OCI-LY7 (cell line): ENCODE results near the gene DEAF1. TPM values are rescaled to one million over a fixed set of nuclear protein-coding genes. Genes with fewer than 3 reads are reported as not detected.

ENCODE experiments used
- Bru-seq: library from RNA; stranded (reverse); fragments of 400-500 nt; gene quantifications from one replicate; lab custom pipeline; 2021; lab: Mats Ljungman, UMichigan
- BruChase-seq, 2 experiments: library from RNA; stranded (reverse); fragments of 400-500 nt; gene quantifications; one replicate each; lab custom pipeline; 2021; lab: Mats Ljungman, UMichigan
- BruUV-seq: library from RNA; stranded (reverse); fragments of 400-500 nt; replicated peaks from 2 replicates; lab custom pipeline; 2021; lab: Mats Ljungman, UMichigan
- CTCF ChIA-PET: fragments of 300-600 bp; sonication (Branson Sonifier 250); formaldehyde crosslinking; loops from one replicate; lab custom pipeline; 2022; ENCODE audit warnings: antibody characterized with exemption; ENCODE audit not compliant: unreplicated experiment; lab: Charles Lee
- POLR2A ChIA-PET: fragments of 300-600 bp; sonication (Branson Sonifier 250); formaldehyde crosslinking; loops from one replicate; lab custom pipeline; 2022; ENCODE audit warnings: antibody characterized with exemption; lab: Charles Lee
- DNase-seq: peaks from one replicate; pipeline ENCODE4 v3.0.0-alpha.2; 2015; ENCODE audit warnings: low spot score
- H2AFZ ChIP-seq: fragments of 200-600 bp; sonication (generic), shearing (Covaris generic); 2 replicates; pipeline ENCODE4 v1.6.1; 2014; ENCODE audit warnings: mild to moderate bottlenecking, antibody characterized with exemption, low read length, moderate library complexity
- H3K27ac ChIP-seq: fragments of 200-600 bp; sonication (generic); 2 replicates; pipeline ENCODE4 v1.5.1; 2014; ENCODE audit warnings: mixed run types, low read depth, mild to moderate bottlenecking, moderate library complexity, low read length, inconsistent platforms; ENCODE audit not compliant: poor library complexity, severe bottlenecking
- H3K36me3 ChIP-seq: fragments of 200-600 bp; sonication (generic); 2 replicates; pipeline ENCODE4 v1.6.1; 2014; ENCODE audit warnings: mild to moderate bottlenecking, antibody characterized with exemption, low read length, moderate library complexity, mixed read lengths; ENCODE audit not compliant: insufficient read depth
- H3K4me1 ChIP-seq: fragments of 200-600 bp; sonication (generic); 2 replicates; pipeline ENCODE4 v1.5.1; 2014; ENCODE audit warnings: mild to moderate bottlenecking, low read length; ENCODE audit not compliant: insufficient read depth, poor library complexity, severe bottlenecking
- H3K4me2 ChIP-seq: fragments of 200-600 bp; sonication (generic); 2 replicates; pipeline ENCODE4 v1.6.1; 2014; ENCODE audit warnings: mild to moderate bottlenecking, low read length
- H3K4me3 ChIP-seq: fragments of 200-600 bp; sonication (generic); 2 replicates; pipeline ENCODE4 v1.5.1; 2014; ENCODE audit warnings: mild to moderate bottlenecking, low read depth, low read length; ENCODE audit not compliant: poor library complexity, severe bottlenecking
- H3K79me2 ChIP-seq: fragments of 200-600 bp; sonication (generic); 2 replicates; pipeline ENCODE4 v1.6.1; 2016; ENCODE audit warnings: low read depth, mild to moderate bottlenecking, low read length, moderate library complexity, mixed read lengths; ENCODE audit not compliant: insufficient read depth
- H3K9me2 ChIP-seq: fragments of 200-600 bp; sonication (generic); 2 replicates; pipeline ENCODE4 v1.6.1; 2016; ENCODE audit warnings: mild to moderate bottlenecking, low read length, mixed read lengths; ENCODE audit not compliant: insufficient read depth
- H3K9me3 ChIP-seq: fragments of 200-600 bp; sonication (generic); 2 replicates; pipeline ENCODE4 v1.6.1; 2014; ENCODE audit warnings: mild to moderate bottlenecking, mixed run types, low read length, mixed read lengths
- H4K20me1 ChIP-seq: fragments of 200-600 bp; sonication (generic); 2 replicates; pipeline ENCODE4 v1.6.1; 2014; ENCODE audit warnings: mild to moderate bottlenecking, antibody characterized with exemption, low read length, moderate library complexity, mixed read lengths; ENCODE audit not compliant: insufficient read depth
- CTCF ChIP-seq: fragments of 200-600 bp; sonication (generic); conservative IDR thresholded peaks from 2 replicates; pipeline ENCODE4 v1.5.1; 2014; ENCODE audit warnings: mild to moderate bottlenecking, antibody characterized with exemption, low read length, moderate library complexity, mixed read lengths
- EZH2phosphoT487 ChIP-seq: fragments of 200-600 bp; sonication (generic); IDR thresholded peaks from 2 replicates; pipeline ENCODE4 v1.6.1; 2018; ENCODE audit warnings: low read depth, borderline replicate concordance, mild to moderate bottlenecking, mixed run types, antibody characterized with exemption, low read length, moderate library complexity, mixed read lengths
- intact Hi-C: fragments of 100-400 bp; cut with micrococcal nuclease; formaldehyde crosslinking; loops from one replicate; pipeline ENCODE4 v1.10.0; 2022; ENCODE audit not compliant: unreplicated experiment
- long read RNA-seq: library from polyadenylated mRNA; stranded (forward); transcript quantifications from one replicate; pipeline ENCODE4 v2.0.0, GENCODE V29; 2022
- total RNA-seq, 2 experiments: library from RNA; depleted of rRNA in 1 of 2; stranded (reverse); fragments of >200 nt in 1 of 2; shearing (Covaris generic) in 1 of 2; gene quantifications; 2 replicates each; pipeline ENCODE4 v1.2.3, GENCODE V29; 2014 to 2022

DEAF1 gene
- 35.6 and 42.7 TPM in 2 replicates for total RNA-seq (2014; rRNA removed; shearing (Covaris generic))
- total RNA-seq (2022) = 63.0 and 66.2 TPM in 2 replicates
- Bru-seq, nascent RNA = percentile 62 among the genes with signal in this experiment
- percentile 77 among the genes with signal in this experiment for BruChase-seq, experiment 1, labeled RNA remaining after a 6-hour chase
- percentile 69 among the genes with signal in this experiment for BruChase-seq, experiment 2, labeled RNA remaining after a 2-hour chase
- long read RNA-seq, transcript DEAF1-201 (12 exons, 2,500 nt) = major isoform, 104 of 184 reads
- long read RNA-seq, partial matches to known transcripts = 4 of 184 reads
- long read RNA-seq, other reads (novel, unspliced or antisense) = 76 of 184 reads

- ChIA-PET CTCF (interaction anchor here (0.6 to 3.7 kb wide), 4 partner anchors 13 to 81 kb away, joined by 5 to 26 read pairs (median 12); no protein-coding TSS in a partner anchor), POLR2A (interaction anchor here (0.6 kb wide), 3 partner anchors 82 to 357 kb away, joined by 3 read pairs; no protein-coding TSS in a partner anchor)
- peaks cover 37% of the 10 kb centered on the region for H3K4me1 ChIP-seq
- no peaks in the 10 kb centered on the region for H3K9me3 ChIP-seq
- H4K20me1 ChIP-seq = no peaks in the 10 kb centered on the region
- TF ChIP-seq EZH2phosphoT487 (no peak), CTCF (no peak)
- H2AFZ ChIP-seq = peak within 1 kb of the TSS; percentile 60
- intact Hi-C loops = no loop called here
- peaks cover 34% of the 10 kb centered on the region; the same call in 1 of the 2 replicates for H3K79me2 ChIP-seq
- peaks cover 9% of the 10 kb centered on the region for H3K36me3 ChIP-seq
- H3K4me2 ChIP-seq = peak within 1 kb of the TSS; percentile 77
- H3K27ac ChIP-seq = peak within 1 kb of the TSS; percentile 88
- DNase-seq = peak; percentile 99
- no peaks in the 10 kb centered on the region for H3K9me2 ChIP-seq
- H3K4me3 ChIP-seq = peak within 1 kb of the TSS; percentile 83
- BruUV-seq = no TSS peak
Measured at GRCh38 chr11:694563-695287, at the start of gene DEAF1. Gene DEAF1 (minus strand): TSS chr11:695222. CDS start chr11:695047, 175 bp downstream.

GRCh38 chr11:742571-743201 is 47.7 kb upstream of the DEAF1 start:
- no peaks in the 10 kb centered on the region for H3K9me3 ChIP-seq
- ChIA-PET POLR2A (no interaction called here), CTCF (no interaction called here)
- H3K27ac ChIP-seq = no peak overlapping the region
- H4K20me1 ChIP-seq = no peaks in the 10 kb centered on the region
- H3K4me1 ChIP-seq = peaks cover 8% of the 10 kb centered on the region
- no peak overlapping the region for H2AFZ ChIP-seq
- TF ChIP-seq EZH2phosphoT487 = no peak
- no peak for TF ChIP-seq CTCF
- no peaks in the 10 kb centered on the region for H3K9me2 ChIP-seq
- H3K4me2 ChIP-seq = no peak overlapping the region
- no peak for DNase-seq
- H3K36me3 ChIP-seq = no peaks in the 10 kb centered on the region
- H3K79me2 ChIP-seq = peaks cover 3% of the 10 kb centered on the region; the same call in 1 of the 2 replicates
- no peak overlapping the region for H3K4me3 ChIP-seq
- BruUV-seq = no TSS peak
- intact Hi-C loops = no loop called here
